Stomach smooth muscle (tissue), 2 donors: ENCODE data around the gene CUL4B.
A peak's percentile ranks its signal among the peaks of the same experiment; 100 is the strongest.
"Not testable (repeated sequence)": the region's sequence is repeated elsewhere in the genome, so short reads cannot be mapped to it uniquely, and the experiment has no call there.

ENCODE experiments used
- H3K27ac ChIP-seq: one replicate; pipeline ENCODE4 v1.7.0; 2013; ENCODE audit warnings: mild to moderate bottlenecking, low read length, inconsistent platforms
- H3K27me3 ChIP-seq, 2 donors: one replicate each; pipeline ENCODE4 v1.7.0; 2013; ENCODE audit warnings: low read length in 2 of 2; ENCODE audit not compliant: insufficient read depth in 2 of 2, control insufficient read depth in 1 of 2
- H3K36me3 ChIP-seq, 2 donors: one replicate each; pipeline ENCODE4 v1.7.0; 2013; ENCODE audit warnings: low read length in 2 of 2; ENCODE audit not compliant: control insufficient read depth in 2 of 2, insufficient read depth in 2 of 2
- H3K4me1 ChIP-seq: one replicate; pipeline ENCODE4 v1.7.0; 2013; ENCODE audit warnings: low read length; ENCODE audit not compliant: control insufficient read depth, insufficient read depth
- H3K4me3 ChIP-seq, 2 donors: one replicate each; pipeline ENCODE4 v1.7.0; 2013; ENCODE audit warnings: low read length in 2 of 2
- H3K9ac ChIP-seq, 2 donors: one replicate each; pipeline ENCODE4 v1.7.0; 2013; ENCODE audit warnings: low read length in 2 of 2, mild to moderate bottlenecking in 1 of 2
- H3K9me3 ChIP-seq, 2 donors: one replicate each; pipeline ENCODE4 v1.7.0; 2013; ENCODE audit warnings: low read length in 2 of 2; ENCODE audit not compliant: control insufficient read depth in 2 of 2
- donor health status: healthy.
- donor health status: Pancreatic carcinoma.

CUL4B gene

DNA sequence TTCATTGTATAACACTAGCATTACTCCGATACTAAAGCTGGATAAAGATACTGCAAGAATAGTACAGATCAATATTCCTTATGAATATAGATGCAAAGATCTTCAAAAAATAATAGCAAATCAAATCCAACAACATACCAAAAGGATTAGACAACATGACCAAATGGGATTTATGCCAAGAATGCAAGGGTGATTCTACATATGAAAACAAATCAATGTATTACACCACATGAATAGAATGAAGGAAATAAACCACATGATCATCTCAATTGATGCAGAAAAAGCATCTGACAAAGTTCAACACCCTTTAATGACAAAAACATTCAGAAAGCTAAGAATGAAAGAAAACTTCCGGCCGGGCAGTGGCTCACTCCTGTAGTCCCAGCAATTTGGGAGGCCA, 42.8 kb downstream of the CUL4B start:
- H3K4me3 ChIP-seq = no peak overlapping the region
- no peaks in the 10 kb centered on the region for H3K27me3 ChIP-seq
- no peaks in the 10 kb centered on the region for H3K9me3 ChIP-seq
- H3K27ac ChIP-seq = no peak overlapping the region
- H3K4me1 ChIP-seq = no peaks in the 10 kb centered on the region
- H3K36me3 ChIP-seq = no peaks in the 10 kb centered on the region
- no peak overlapping the region for H3K9ac ChIP-seq

DNA sequence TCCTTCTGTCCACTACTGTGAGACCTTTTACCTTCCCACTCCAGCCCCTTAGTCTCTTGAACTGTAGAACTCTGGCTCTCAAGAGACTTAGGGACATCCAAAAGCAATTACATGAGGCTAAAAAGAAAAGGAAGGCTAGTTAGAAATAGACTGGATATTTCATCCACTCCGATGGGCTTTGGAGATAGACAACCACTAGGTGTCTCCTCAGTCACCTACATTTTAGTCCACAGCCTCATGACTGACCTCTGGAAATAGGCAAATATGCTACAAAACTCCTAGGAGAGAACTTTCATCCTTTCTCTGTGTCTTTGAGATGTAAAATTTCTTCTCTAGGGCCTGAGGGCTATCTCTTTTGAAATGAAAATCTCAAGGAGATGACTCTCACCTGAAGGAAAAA, 46.5 kb downstream of the CUL4B start:
- H3K9me3 ChIP-seq = no peaks in the 10 kb centered on the region
- no peaks in the 10 kb centered on the region for H3K27me3 ChIP-seq
- H3K9ac ChIP-seq = no peak overlapping the region
- no peaks in the 10 kb centered on the region for H3K36me3 ChIP-seq
- no peaks in the 10 kb centered on the region for H3K4me1 ChIP-seq
- H3K27ac ChIP-seq = no peak overlapping the region
- no peak overlapping the region for H3K4me3 ChIP-seq

DNA sequence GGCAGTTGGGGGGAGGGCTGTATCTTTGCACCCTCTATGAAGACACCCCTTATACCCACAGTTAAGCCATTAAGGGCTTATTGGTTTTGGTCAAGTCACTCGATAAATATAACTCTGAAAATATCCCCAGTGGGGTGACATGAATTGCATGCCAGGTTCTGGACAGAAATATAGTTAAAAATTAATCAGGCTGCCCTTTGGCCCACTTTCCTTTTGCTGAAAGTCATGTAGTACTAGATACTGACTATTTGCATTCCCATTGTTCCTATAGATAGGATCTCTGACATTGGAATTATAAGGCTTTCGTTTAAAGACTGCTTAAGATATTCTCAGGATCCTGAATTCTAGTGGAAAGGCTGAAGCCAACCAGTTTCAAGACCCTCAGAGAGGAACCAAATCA, 48.1 kb downstream of the CUL4B start:
- Histone ChIP-seq H3K4me3 (no peak overlapping the region), H3K27me3 (no peaks in the 10 kb centered on the region), H3K9me3 (no peaks in the 10 kb centered on the region), H3K4me1 (no peaks in the 10 kb centered on the region), H3K36me3 (no peaks in the 10 kb centered on the region), H3K27ac (no peak overlapping the region), H3K9ac (no peak overlapping the region)

DNA sequence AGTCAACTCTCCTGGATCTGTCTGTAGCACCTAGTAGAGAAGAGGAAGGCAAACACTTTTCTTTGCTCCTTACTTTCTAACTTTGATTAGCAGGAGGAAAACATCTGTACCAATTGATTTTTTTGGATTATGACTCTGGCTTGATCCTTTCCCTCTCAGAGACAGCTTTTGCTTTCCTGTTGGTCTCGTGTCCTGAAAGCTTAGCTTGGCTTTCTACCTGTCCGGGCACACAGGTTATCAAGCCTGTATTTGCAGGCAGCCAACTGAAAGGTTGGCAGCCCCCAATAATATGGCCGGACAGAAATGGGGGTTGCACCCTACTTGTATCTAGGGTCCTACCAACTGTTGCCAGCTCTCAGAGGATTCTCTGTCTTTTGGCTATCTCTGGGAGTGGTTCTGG, 48.5 kb downstream of the CUL4B start:
- H3K4me3 ChIP-seq = no peak overlapping the region
- H3K36me3 ChIP-seq = no peaks in the 10 kb centered on the region
- H3K9me3 ChIP-seq = no peaks in the 10 kb centered on the region
- no peak overlapping the region for H3K9ac ChIP-seq
- no peaks in the 10 kb centered on the region for H3K4me1 ChIP-seq
- no peaks in the 10 kb centered on the region for H3K27me3 ChIP-seq
- H3K27ac ChIP-seq = no peak overlapping the region

DNA sequence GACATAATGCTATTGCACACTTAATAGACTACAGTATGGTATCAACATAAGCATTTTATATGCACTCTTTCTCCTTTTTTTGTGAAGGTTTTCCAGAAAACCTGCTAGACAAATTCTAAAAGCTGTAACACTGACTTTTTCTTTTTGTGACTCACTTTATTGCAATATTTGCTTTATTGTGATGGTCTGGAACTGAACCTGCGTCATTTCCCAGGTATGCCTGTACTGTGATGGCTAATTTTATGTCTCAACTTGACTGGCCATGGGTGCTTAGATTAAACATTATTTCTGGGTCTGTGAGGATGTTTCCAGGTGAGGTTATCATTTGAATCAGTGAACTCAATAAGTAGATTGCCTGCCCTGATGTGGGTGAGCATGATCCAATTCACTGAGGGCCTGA, 56.2 kb downstream of the CUL4B start:
- Histone ChIP-seq H3K4me3 (no peak overlapping the region), H3K27ac (no peak overlapping the region), H3K9ac (no peak overlapping the region), H3K4me1 (no peaks in the 10 kb centered on the region), H3K36me3 (no peaks in the 10 kb centered on the region), H3K9me3 (no peaks in the 10 kb centered on the region), H3K27me3 (no peaks in the 10 kb centered on the region)

DNA sequence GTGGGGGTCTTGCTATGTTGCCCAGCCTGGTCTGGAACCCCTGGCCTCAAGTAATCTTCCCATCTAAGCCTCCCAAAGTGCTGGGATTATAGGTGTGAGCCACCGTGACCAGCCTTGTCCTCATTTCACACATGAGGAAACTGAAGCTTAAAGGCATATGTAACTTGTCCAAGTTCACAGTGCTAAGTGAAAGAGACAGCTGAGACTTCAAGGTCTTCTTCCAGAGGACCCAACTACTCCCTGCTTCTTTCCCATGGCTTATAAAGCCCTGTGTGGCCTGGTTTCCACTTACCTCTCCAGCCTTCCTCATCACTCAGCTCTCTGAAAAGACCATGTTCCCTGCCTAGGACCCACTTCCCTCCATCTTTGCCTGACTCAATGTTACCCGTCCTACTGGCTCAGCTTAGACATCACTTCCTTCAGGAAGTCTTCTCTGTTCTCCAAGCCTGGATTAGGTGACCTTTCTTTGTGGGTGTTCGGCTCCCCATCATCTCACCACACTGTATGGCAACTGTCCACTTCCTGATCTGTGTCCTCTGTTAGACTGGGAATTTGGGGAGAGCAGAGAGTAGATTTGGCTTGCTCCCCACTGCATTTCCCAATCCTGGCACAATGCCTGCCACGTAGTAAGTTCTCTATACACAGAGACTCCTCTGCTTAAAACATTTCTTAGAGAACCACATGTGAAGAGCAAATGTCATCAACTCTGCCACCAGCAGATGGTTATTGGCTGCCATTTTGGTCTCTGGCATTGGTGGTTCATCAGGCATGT, 61.3 kb downstream of the CUL4B start:
- no peak overlapping the region for H3K9ac ChIP-seq
- no peaks in the 10 kb centered on the region for H3K36me3 ChIP-seq
- no peak overlapping the region for H3K4me3 ChIP-seq
- H3K27me3 ChIP-seq = no peaks in the 10 kb centered on the region
- no peaks in the 10 kb centered on the region for H3K9me3 ChIP-seq
- no peaks in the 10 kb centered on the region for H3K4me1 ChIP-seq
- H3K27ac ChIP-seq = no peak overlapping the region

DNA sequence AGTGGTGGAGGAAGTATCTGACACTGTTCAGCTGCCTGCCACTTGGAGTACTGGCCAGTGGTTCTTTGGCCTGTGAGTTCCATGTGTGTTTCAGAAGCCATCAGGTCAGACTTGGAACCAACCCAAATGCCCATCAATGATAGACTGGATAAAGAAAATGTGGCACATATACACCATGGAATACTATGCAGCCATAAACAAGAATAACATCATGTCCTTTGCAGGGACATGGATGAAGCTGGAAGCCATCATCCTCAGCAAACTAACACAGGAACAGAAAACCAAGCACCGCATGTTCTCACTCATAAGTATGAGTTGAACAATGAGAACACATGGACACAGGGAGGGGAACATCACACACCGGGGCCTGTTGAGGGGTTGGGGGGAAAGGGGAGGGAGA, 70.6 kb downstream of the CUL4B start:
- not testable (repeated sequence) for H3K9me3 ChIP-seq, H3K4me1 ChIP-seq, H3K27me3 ChIP-seq, H3K9ac ChIP-seq, H3K4me3 ChIP-seq, H3K27ac ChIP-seq, H3K36me3 ChIP-seq

DNA sequence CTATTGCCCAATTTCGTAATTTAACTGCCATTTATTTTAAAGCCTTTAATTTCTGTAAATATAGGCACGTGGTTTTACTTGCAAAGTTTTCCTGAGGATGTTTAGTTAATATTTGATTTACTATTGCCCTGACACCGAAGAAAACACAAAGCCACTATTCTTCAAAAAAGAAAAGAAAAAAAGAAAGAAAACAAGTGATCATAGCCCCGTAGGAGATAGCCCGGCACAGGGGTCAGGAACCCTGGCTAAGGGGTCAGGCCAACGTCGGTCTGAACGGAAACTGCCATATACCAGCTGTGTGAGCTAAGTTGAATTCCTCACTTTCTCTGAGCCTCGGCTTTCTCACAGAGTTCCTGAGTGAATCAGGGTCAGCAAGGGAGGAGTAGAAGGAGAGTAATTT, 74.0 kb downstream of the CUL4B start:
- H3K36me3 ChIP-seq = no peaks in the 10 kb centered on the region
- H3K4me3 ChIP-seq = no peak overlapping the region
- no peaks in the 10 kb centered on the region for H3K4me1 ChIP-seq
- H3K27me3 ChIP-seq = peaks cover 0 to 2% of the 10 kb centered on the region in 2 donors
- H3K9me3 ChIP-seq = peaks cover 0 to 4% of the 10 kb centered on the region in 2 donors
- H3K9ac ChIP-seq = no peak overlapping the region
- no peak overlapping the region for H3K27ac ChIP-seq

DNA sequence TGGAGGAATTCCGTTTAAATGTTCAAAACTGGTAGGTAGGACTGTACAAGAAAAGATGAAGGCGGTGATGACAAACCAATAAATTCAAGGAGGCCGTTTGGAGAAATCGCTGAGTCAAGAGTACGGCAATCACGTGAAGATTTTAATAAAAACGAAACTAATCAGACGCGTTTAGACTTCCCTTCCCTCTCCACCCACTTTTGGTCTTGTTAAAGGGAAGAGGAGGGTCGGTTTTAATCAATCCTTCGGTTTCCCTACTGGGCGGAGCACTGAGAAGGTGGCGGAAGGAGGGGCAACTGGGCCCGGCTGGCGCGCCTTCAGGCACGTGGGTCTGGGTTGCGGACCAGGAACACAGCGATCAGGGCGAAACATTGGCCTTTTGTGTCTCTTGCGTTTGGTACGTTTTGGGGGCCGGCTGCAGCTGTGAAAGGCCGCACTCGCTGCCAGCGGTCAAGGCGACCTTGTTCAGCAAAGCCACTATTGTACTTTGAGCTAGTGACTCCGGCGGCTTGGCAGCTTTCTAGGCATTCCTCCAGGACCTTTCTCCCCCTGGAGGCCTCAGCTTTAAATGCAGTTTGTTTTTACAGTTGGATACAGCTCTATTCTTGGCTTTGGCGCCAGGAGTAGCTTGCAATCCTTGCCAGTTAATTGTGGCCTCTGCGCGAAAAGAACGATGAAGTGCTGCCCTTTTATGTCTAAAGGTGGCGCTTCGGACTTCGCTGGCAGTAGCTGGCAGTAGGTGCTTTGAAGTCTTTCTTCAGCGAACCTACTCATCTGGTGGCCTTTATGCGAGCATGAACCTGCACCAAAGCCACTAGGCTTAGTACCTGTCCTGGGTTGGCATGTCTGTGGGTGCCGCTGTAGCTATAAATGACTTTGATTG, 74.9 kb downstream of the CUL4B start:
- Histone ChIP-seq H3K4me3 (peak overlapping the region; percentile 61 to 73), H3K4me1 (no peaks in the 10 kb centered on the region), H3K9me3 (peaks cover 0 to 4% of the 10 kb centered on the region in 2 donors), H3K36me3 (no peaks in the 10 kb centered on the region), H3K27me3 (peaks cover 0 to 2% of the 10 kb centered on the region in 2 donors), H3K9ac (peak overlapping the region; percentile 75 to 78), H3K27ac (peak overlapping the region; percentile 86)

DNA sequence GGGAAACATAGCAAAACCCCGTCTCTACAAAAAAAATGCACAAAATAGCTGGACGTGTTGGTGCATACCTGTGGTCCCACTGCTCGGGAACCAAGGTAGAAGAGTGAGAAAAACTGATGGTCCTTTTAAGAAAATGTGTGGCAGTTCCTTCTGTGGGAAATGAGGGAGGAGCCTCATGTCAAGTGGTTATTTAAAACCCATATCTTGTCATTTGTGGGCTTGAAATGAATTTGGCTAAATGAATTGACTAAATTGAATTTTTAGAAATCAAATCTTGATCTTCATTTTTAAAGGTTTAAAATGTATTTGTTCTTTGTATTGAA, 75.5 kb downstream of the CUL4B start:
- H3K36me3 ChIP-seq = no peaks in the 10 kb centered on the region
- H3K4me3 ChIP-seq = peak overlapping the region; percentile 61 to 73
- peaks cover 0 to 4% of the 10 kb centered on the region in 2 donors for H3K9me3 ChIP-seq
- no peaks in the 10 kb centered on the region for H3K4me1 ChIP-seq
- H3K27ac ChIP-seq = peak overlapping the region; percentile 86
- peak overlapping the region in 1 of 2 donors; percentile 78 for H3K9ac ChIP-seq
- peaks cover 0 to 2% of the 10 kb centered on the region in 2 donors for H3K27me3 ChIP-seq

DNA sequence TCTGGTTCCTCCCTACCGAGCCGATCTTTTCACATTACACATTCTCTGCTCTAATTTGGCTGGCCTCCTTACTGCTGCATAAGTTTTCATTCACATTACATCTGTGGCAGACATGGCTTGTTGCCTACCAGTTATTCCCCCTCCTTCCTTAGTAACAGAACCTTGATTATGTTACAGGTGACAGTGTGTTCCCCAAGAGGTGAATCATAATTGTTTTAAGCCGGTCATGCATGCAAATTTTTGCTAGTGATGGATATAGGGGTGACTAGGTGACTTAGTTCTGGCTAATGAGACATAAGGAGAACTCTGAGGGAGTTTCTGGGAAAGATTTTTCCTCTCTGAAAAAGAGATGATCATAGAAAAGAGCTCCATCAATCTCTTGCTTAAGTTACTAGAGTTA, 83.3 kb downstream of the CUL4B start:
- no peaks in the 10 kb centered on the region for H3K9me3 ChIP-seq
- H3K4me3 ChIP-seq = no peak overlapping the region
- no peak overlapping the region for H3K9ac ChIP-seq
- H3K36me3 ChIP-seq = no peaks in the 10 kb centered on the region
- peaks cover 0 to 2% of the 10 kb centered on the region in 2 donors for H3K27me3 ChIP-seq
- H3K4me1 ChIP-seq = no peaks in the 10 kb centered on the region
- H3K27ac ChIP-seq = no peak overlapping the region
